Measurements from ENCODE around the gene CDH12.
"Not testable (repeated sequence)": the region's sequence is repeated elsewhere in the genome, so short reads cannot be mapped to it uniquely, and the experiment has no call there.

DNA sequence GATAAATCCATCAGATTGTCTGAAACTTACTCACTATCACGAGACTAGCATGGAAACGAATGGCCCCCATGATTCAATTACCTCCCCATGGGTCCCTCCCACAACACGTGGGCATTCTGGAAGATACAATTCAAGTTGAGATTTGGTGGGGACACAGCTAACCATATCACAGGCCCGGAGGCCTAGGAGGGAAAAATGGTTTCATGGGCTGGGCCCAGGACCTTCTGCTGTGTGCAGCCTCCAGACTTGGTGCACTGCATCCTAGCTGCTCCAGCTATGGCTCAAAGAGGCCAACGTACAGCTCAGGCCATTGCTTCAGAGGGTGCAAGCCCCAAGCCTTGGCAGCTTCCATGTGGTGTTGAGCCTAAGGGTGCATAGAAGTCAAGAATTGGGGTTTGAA is 245.6 kb downstream of the CDH12 start:
- TF ChIP-seq, protein P1, sequence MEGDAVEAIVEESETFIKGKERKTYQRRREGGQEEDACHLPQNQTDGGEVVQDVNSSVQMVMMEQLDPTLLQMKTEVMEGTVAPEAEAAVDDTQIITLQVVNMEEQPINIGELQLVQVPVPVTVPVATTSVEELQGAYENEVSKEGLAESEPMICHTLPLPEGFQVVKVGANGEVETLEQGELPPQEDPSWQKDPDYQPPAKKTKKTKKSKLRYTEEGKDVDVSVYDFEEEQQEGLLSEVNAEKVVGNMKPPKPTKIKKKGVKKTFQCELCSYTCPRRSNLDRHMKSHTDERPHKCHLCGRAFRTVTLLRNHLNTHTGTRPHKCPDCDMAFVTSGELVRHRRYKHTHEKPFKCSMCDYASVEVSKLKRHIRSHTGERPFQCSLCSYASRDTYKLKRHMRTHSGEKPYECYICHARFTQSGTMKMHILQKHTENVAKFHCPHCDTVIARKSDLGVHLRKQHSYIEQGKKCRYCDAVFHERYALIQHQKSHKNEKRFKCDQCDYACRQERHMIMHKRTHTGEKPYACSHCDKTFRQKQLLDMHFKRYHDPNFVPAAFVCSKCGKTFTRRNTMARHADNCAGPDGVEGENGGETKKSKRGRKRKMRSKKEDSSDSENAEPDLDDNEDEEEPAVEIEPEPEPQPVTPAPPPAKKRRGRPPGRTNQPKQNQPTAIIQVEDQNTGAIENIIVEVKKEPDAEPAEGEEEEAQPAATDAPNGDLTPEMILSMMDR (IDR thresholded peaks at IDR 0.05; ENCODE audit: low read length) = not testable (repeated sequence)
- TF ChIP-seq EZH2 (IDR thresholded peaks at IDR 0.05; ENCODE audit: borderline replicate concordance, low read length) = not testable (repeated sequence)

Measured in OCI-LY1 (cell line).